IPS-15b (cell line): Measurements from ENCODE around the gene SRPX2.

Experiments
- H3K27me3 ChIP-seq: one replicate; pipeline ENCODE4 v1.6.1; 2013; ENCODE audit warnings: low read length; ENCODE audit not compliant: control insufficient read depth, insufficient read depth
- H3K36me3 ChIP-seq: one replicate; pipeline ENCODE4 v1.6.1; 2013; ENCODE audit warnings: low read length; ENCODE audit not compliant: control insufficient read depth, insufficient read depth
- H3K4me1 ChIP-seq: one replicate; pipeline ENCODE4 v1.6.1; 2013; ENCODE audit warnings: mild to moderate bottlenecking, low read length; ENCODE audit not compliant: control insufficient read depth, insufficient read depth
- H3K4me3 ChIP-seq: one replicate; pipeline ENCODE4 v1.5.1; 2013; ENCODE audit warnings: low read depth, low read length
- H3K9ac ChIP-seq: one replicate; pipeline ENCODE4 v1.6.1; 2013; ENCODE audit warnings: low read depth, mild to moderate bottlenecking, low read length
- H3K9me3 ChIP-seq: one replicate; pipeline ENCODE4 v1.6.1; 2013; ENCODE audit warnings: mild to moderate bottlenecking, low read length; ENCODE audit not compliant: control insufficient read depth, insufficient read depth

The SRPX2 gene, protein sequence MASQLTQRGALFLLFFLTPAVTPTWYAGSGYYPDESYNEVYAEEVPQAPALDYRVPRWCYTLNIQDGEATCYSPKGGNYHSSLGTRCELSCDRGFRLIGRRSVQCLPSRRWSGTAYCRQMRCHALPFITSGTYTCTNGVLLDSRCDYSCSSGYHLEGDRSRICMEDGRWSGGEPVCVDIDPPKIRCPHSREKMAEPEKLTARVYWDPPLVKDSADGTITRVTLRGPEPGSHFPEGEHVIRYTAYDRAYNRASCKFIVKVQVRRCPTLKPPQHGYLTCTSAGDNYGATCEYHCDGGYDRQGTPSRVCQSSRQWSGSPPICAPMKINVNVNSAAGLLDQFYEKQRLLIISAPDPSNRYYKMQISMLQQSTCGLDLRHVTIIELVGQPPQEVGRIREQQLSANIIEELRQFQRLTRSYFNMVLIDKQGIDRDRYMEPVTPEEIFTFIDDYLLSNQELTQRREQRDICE

DNA sequence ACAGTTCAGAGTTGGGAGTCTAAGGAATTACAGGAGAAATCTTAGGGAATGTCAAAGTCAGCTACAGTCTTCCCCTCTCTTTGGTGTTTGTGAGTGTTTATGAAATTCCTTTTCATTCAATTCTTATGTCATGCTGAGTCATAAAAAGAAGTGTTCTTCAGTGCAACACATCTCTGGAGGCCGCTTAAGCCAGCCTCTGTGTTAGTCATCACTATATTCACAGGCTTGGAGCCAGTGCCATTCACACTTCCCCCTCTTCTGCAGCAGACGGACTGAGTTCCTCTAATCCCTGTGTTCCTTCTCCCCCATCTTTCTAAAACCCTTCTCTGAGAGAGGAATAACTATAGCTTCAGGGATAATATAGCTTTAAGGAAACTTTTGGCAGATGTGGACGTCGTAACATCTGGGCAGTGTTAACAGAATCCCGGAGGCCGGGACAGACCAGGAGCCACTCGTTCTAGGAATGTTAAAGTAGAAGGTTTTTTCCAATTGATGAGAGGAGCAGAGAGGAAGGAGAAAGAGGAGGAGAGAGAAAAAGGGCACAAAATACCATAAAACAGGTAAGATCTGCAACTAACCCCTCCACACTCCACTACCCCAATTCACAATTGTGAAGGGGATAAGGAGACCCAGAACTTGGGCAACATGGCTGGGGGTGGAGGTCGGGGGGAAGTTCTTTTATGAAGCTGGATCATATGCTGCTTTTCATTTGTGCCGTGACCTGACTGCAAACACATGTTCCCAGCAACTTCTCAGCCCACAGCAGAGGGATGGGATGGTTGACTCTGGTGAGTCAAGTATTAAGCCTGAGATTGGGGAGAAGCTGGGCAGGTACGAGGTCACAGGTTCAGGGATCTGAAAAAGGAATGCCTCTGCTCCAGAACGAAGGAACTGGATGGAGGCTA is at the start of gene SRPX2:
SRPX2 (plus strand) TSS at position 244 of the 905 bp plus-strand sequence. CDS start 2,124 bp downstream, outside the sequence.
- H3K4me1 ChIP-seq = peaks cover 8% of the 10 kb centered on the region
- H3K27me3 ChIP-seq = no peaks in the 10 kb centered on the region
- H3K9ac ChIP-seq = no peak within 1 kb of the TSS
- no peak within 1 kb of the TSS for H3K4me3 ChIP-seq
- H3K9me3 ChIP-seq = no peaks in the 10 kb centered on the region
- H3K36me3 ChIP-seq = no peaks in the 10 kb centered on the region

DNA sequence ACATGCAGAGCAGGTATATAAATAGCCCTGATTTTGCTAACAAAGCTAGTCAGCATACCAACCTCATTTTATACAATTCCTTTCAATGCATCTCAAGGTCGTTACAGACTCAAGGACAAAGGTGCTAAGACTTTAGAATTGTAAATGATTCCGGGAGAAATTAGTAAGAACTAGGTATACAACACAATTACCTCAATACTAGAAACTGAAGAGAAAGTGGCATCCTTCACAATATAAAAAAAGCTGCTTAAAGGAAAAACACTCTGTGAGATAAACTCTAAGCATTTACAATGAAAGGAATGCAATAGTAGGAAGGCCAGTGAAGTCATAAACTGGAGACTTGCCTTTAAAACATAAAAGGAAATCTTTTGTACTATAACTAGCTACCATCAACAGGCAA is 47.4 kb upstream of the SRPX2 start:
- no peak overlapping the region for H3K4me3 ChIP-seq
- no peaks in the 10 kb centered on the region for H3K27me3 ChIP-seq
- H3K9me3 ChIP-seq = no peaks in the 10 kb centered on the region
- H3K9ac ChIP-seq = no peak overlapping the region
- peaks cover 29% of the 10 kb centered on the region for H3K4me1 ChIP-seq
- H3K36me3 ChIP-seq = no peaks in the 10 kb centered on the region

DNA sequence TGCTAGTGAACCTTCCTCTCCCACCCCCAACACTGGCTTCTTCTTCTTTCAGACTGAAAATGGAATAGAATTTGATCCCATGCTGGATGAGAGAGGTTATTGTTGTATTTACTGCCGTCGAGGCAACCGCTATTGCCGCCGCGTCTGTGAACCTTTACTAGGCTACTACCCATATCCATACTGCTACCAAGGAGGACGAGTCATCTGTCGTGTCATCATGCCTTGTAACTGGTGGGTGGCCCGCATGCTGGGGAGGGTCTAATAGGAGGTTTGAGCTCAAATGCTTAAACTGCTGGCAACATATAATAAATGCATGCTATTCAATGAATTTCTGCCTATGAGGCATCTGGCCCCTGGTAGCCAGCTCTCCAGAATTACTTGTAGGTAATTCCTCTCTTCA is 44.5 kb upstream of the SRPX2 start:
- no peaks in the 10 kb centered on the region for H3K27me3 ChIP-seq
- peaks cover 24% of the 10 kb centered on the region for H3K4me1 ChIP-seq
- H3K36me3 ChIP-seq = no peaks in the 10 kb centered on the region
- H3K9ac ChIP-seq = no peak overlapping the region
- H3K4me3 ChIP-seq = no peak overlapping the region
- H3K9me3 ChIP-seq = no peaks in the 10 kb centered on the region

DNA sequence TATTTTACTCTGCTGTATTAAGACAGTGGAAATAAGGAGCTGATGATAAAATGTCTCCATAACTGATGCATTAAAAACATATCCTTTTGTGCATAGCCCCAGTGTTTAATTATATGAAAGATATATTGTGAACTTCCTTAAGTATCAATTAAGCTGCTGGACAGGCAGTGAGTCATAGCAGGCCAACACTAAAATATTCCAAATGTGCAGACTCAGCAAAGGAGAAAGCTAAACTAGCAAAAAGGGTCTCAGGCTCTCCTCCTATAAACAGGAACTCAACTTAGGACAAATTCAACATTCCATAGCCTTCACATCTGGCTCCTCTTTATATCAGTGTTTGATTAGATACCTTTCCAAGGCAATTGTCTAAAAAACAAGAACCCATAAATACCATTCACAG is 43.7 kb upstream of the SRPX2 start:
- H3K4me1 ChIP-seq = peaks cover 21% of the 10 kb centered on the region
- H3K4me3 ChIP-seq = no peak overlapping the region
- no peaks in the 10 kb centered on the region for H3K27me3 ChIP-seq
- no peaks in the 10 kb centered on the region for H3K9me3 ChIP-seq
- no peak overlapping the region for H3K9ac ChIP-seq
- no peaks in the 10 kb centered on the region for H3K36me3 ChIP-seq

GRCh38 chrX:100600758-100601157 is 43.2 kb upstream of the SRPX2 start:
- H3K27me3 ChIP-seq = no peaks in the 10 kb centered on the region
- peaks cover 21% of the 10 kb centered on the region for H3K4me1 ChIP-seq
- H3K9me3 ChIP-seq = no peaks in the 10 kb centered on the region
- no peak overlapping the region for H3K4me3 ChIP-seq
- H3K9ac ChIP-seq = no peak overlapping the region
- H3K36me3 ChIP-seq = no peaks in the 10 kb centered on the region

GRCh38 chrX:100606753-100607152 is 37.2 kb upstream of the SRPX2 start:
- Histone ChIP-seq H3K27me3 (no peaks in the 10 kb centered on the region), H3K36me3 (no peaks in the 10 kb centered on the region), H3K4me3 (no peak overlapping the region), H3K4me1 (peaks cover 21% of the 10 kb centered on the region), H3K9me3 (no peaks in the 10 kb centered on the region), H3K9ac (no peak overlapping the region)

DNA sequence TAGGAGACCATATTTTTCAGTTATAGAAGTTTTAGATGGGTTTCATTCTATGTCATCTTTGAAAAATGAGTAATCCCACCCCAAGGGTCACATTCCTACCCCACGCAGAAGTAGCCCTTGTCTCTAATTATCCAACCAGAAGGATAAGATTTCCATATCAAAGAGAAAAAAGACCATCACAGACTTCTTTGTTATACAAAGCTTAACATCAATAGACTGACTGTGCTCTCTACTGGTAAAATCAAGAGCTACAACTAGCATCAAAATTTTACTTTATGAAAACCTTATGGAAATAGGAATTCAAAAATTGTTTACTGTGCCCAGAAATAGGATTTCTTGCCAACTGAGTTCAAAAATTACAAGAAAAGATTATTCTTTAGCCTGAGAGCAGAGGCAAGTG is 34.4 kb upstream of the SRPX2 start:
- H3K27me3 ChIP-seq = no peaks in the 10 kb centered on the region
- H3K9me3 ChIP-seq = no peaks in the 10 kb centered on the region
- peak overlapping the region; percentile 10 for H3K4me3 ChIP-seq
- H3K36me3 ChIP-seq = no peaks in the 10 kb centered on the region
- no peak overlapping the region for H3K9ac ChIP-seq
- peaks cover 14% of the 10 kb centered on the region for H3K4me1 ChIP-seq

DNA sequence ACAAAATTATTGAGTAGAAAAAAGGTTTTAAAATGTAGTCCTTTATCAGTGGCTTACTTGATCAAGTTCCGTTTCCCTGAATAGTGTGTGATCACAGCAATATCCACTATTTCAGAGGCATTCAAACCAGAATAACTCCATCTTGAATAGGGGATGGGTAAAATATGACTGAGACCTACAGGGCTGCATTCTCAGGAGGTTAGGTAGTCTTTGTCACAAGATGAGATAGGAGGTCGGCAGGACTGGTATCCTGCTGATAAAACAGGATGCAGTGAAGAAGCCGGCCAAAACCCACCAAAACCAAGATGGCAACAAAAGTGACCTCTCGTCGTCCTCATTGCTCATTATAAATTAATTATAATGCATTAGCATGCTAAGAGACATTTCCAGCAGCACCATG is 32.0 kb upstream of the SRPX2 start:
- Histone ChIP-seq H3K9me3 (no peaks in the 10 kb centered on the region), H3K27me3 (no peaks in the 10 kb centered on the region)

GRCh38 chrX:100615005-100615404 is 29.0 kb upstream of the SRPX2 start:
- Histone ChIP-seq H3K9ac (no peak overlapping the region), H3K9me3 (no peaks in the 10 kb centered on the region), H3K36me3 (no peaks in the 10 kb centered on the region), H3K4me3 (no peak overlapping the region), H3K27me3 (no peaks in the 10 kb centered on the region), H3K4me1 (peaks cover 2% of the 10 kb centered on the region)

More for the DNA sequence above, 32.0 kb upstream of the SRPX2 start:
- H3K4me1 ChIP-seq = peaks cover 14% of the 10 kb centered on the region
- H3K9ac ChIP-seq = no peak overlapping the region
- H3K36me3 ChIP-seq = no peaks in the 10 kb centered on the region
- no peak overlapping the region for H3K4me3 ChIP-seq

- Histone ChIP-seq H3K4me3 (no peak overlapping the region), H3K9ac (no peak overlapping the region), H3K27me3 (no peaks in the 10 kb centered on the region), H3K9me3 (no peaks in the 10 kb centered on the region), H3K4me1 (no peaks in the 10 kb centered on the region), H3K36me3 (no peaks in the 10 kb centered on the region)
These were observed 21.0 kb upstream of the SRPX2 start for GRCh38 chrX:100623001-100623400.

GRCh38 chrX:100625985-100626491 is 18.0 kb upstream of the SRPX2 start:
- Histone ChIP-seq H3K36me3 (peaks cover 2% of the 10 kb centered on the region), H3K4me3 (no peak overlapping the region)

More at GRCh38 chrX:100625985-100626491, 18.0 kb upstream of the SRPX2 start:
- Histone ChIP-seq H3K9me3 (no peaks in the 10 kb centered on the region), H3K4me1 (no peaks in the 10 kb centered on the region), H3K27me3 (no peaks in the 10 kb centered on the region), H3K9ac (no peak overlapping the region)
